MCF 10A (cell line): ENCODE measurements around the gene PRPS1. TPM values are rescaled to one million over a fixed set of nuclear protein-coding genes. Genes with fewer than 3 reads are reported as not detected.

Experiments
- BruUV-seq: library from RNA; stranded (reverse); fragments of 400-500 nt; replicated peaks from 2 replicates; lab custom pipeline; 2021; lab: Mats Ljungman, UMichigan
- CTCF ChIA-PET: fragments of 300-600 bp; sonication (Branson Sonifier 250); formaldehyde crosslinking; extraction: SDS; loops from one replicate; lab custom pipeline; 2021; ENCODE audit warnings: antibody characterized with exemption, inconsistent platforms; lab: Yijun Ruan, JAX
- POLR2A ChIA-PET: fragments of 300-600, 350-650 bp; sonication (Branson Sonifier 250); formaldehyde crosslinking; extraction: SDS; loops from one replicate; lab custom pipeline; 2020; ENCODE audit warnings: antibody characterized with exemption, inconsistent platforms; lab: Yijun Ruan, JAX
- DNase-seq: peaks from one replicate; pipeline ENCODE4 v3.0.0-alpha.2; 2018; ENCODE audit not compliant: unreplicated experiment
- H3K27ac Mint-ChIP-seq: one replicate; pipeline ENCODE4 v1.8.0; 2022; ENCODE audit warnings: mild to moderate bottlenecking, low read depth, mixed read lengths; ENCODE audit not compliant: unreplicated experiment
- H3K27me3 Mint-ChIP-seq: one replicate; pipeline ENCODE4 v1.8.0; 2022; ENCODE audit warnings: mixed read lengths; ENCODE audit not compliant: insufficient read depth, unreplicated experiment
- H3K36me3 Mint-ChIP-seq: one replicate; pipeline ENCODE4 v1.8.0; 2022; ENCODE audit warnings: mild to moderate bottlenecking, moderate library complexity, mixed read lengths; ENCODE audit not compliant: insufficient read depth, unreplicated experiment
- H3K4me1 Mint-ChIP-seq: one replicate; pipeline ENCODE4 v1.8.0; 2022; ENCODE audit warnings: mixed read lengths; ENCODE audit not compliant: insufficient read depth, unreplicated experiment
- H3K4me3 Mint-ChIP-seq: one replicate; pipeline ENCODE4 v1.8.0; 2022; ENCODE audit warnings: mild to moderate bottlenecking, moderate library complexity, mixed read lengths; ENCODE audit not compliant: unreplicated experiment
- H3K9me3 Mint-ChIP-seq: one replicate; pipeline ENCODE4 v1.8.0; 2022; ENCODE audit warnings: mixed read lengths; ENCODE audit not compliant: unreplicated experiment
- CTCF ChIP-seq: fragments of 200-600 bp; IDR thresholded peaks from one replicate; pipeline ENCODE4 v1.8.0; 2022; ENCODE audit warnings: antibody characterized with exemption, mild to moderate bottlenecking; ENCODE audit not compliant: unreplicated experiment
- intact Hi-C: fragments of 100-400 bp; cut with micrococcal nuclease; formaldehyde crosslinking; loops from 2 replicates; pipeline ENCODE4 v1.14.1; 2022
- total RNA-seq: library from RNA; stranded (reverse); gene quantifications from 2 replicates; pipeline ENCODE4 v1.2.3, GENCODE V29; 2022

PRPS1 gene
- total RNA-seq, 1 experiment from 2014 or later, result 27.9 TPM

GRCh38 chrX:107632346-107632745 is 4.0 kb downstream of the PRPS1 start:
- POLR2A ChIA-PET, result interaction anchor here (0.6 to 1.2 kb wide), 3 partner anchors 10 to 97 kb away, joined by 3 to 5 read pairs (median 3); no protein-coding TSS in a partner anchor
- CTCF ChIA-PET, result interaction anchor here (0.5 to 1.3 kb wide), 3 partner anchors 19 to 94 kb away, joined by 3 to 4 read pairs (median 3); no protein-coding TSS in a partner anchor
- no TSS peak for BruUV-seq
- no peak overlapping the region for H3K27ac Mint-ChIP-seq
- no peaks in the 10 kb centered on the region for H3K9me3 Mint-ChIP-seq
- DNase-seq, result no peak
- intact Hi-C loops, result no loop called here
- H3K36me3 Mint-ChIP-seq, result peaks cover 5% of the 10 kb centered on the region
- TF ChIP-seq CTCF, result no peak
- H3K4me3 Mint-ChIP-seq, result no peak overlapping the region
- no peaks in the 10 kb centered on the region for H3K4me1 Mint-ChIP-seq
- H3K27me3 Mint-ChIP-seq, result peaks cover 5% of the 10 kb centered on the region

- CTCF ChIA-PET, result interaction anchor here (0.6 kb wide), 1 partner anchor 355 kb away, joined by 4 read pairs; no protein-coding TSS in a partner anchor
- H3K4me1 Mint-ChIP-seq, result no peaks in the 10 kb centered on the region
- peaks cover 59% of the 10 kb centered on the region for H3K27me3 Mint-ChIP-seq
- POLR2A ChIA-PET, result interaction anchor here (0.6 to 0.7 kb wide), 2 partner anchors 19 to 627 kb away, joined by 4 read pairs; partner anchors contain the start of gene PRPS1
- no peaks in the 10 kb centered on the region for H3K9me3 Mint-ChIP-seq
- H3K36me3 Mint-ChIP-seq, result peaks cover 63% of the 10 kb centered on the region
- no peak for TF ChIP-seq CTCF
- no peak overlapping the region for H3K27ac Mint-ChIP-seq
- intact Hi-C loops, result no loop called here
- no peak overlapping the region for H3K4me3 Mint-ChIP-seq
- BruUV-seq, result no TSS peak
- no peak for DNase-seq
These were observed 18.4 kb downstream of the PRPS1 start for GRCh38 chrX:107646735-107647134.

- TF ChIP-seq CTCF, result no peak
- ChIA-PET CTCF (interaction anchor here (0.7 to 3.3 kb wide), 2 partner anchors 12 to 421 kb away, joined by 3 to 12 read pairs; no protein-coding TSS in a partner anchor), POLR2A (interaction anchor here (2.9 kb wide), 1 partner anchor 19 kb away, joined by 9 read pairs; the partner anchor contains the start of gene PRPS1)
- intact Hi-C loops, result no loop called here
- peaks cover 67% of the 10 kb centered on the region for H3K36me3 Mint-ChIP-seq
- no peak overlapping the region for H3K4me3 Mint-ChIP-seq
- DNase-seq, result no peak
- H3K27ac Mint-ChIP-seq, result no peak overlapping the region
- no peaks in the 10 kb centered on the region for H3K4me1 Mint-ChIP-seq
- no TSS peak for BruUV-seq
- no peaks in the 10 kb centered on the region for H3K9me3 Mint-ChIP-seq
- peaks cover 57% of the 10 kb centered on the region for H3K27me3 Mint-ChIP-seq
These were observed 20.0 kb downstream of the PRPS1 start for GRCh38 chrX:107648332-107648731.

- Mint-ChIP-seq H3K9me3 (no peaks in the 10 kb centered on the region), H3K27me3 (peaks cover 44% of the 10 kb centered on the region), H3K27ac (peak overlapping the region; percentile 89), H3K4me1 (peaks cover 15% of the 10 kb centered on the region), H3K4me3 (peak overlapping the region; percentile 45), H3K36me3 (peaks cover 48% of the 10 kb centered on the region)
- POLR2A ChIA-PET, result interaction anchor here (0.6 to 4.7 kb wide), 17 partner anchors 13 to 654 kb away, joined by 3 to 47 read pairs (median 4); partner anchors contain the start of genes NCBP2L, PRPS1 and RBM41
- intact Hi-C loops, result loop anchor here (1.0 to 10.0 kb wide), 3 partner anchors 26 to 630 kb away; partner anchors contain the start of gene PRPS1
- CTCF ChIA-PET, result interaction anchor here (0.6 to 11.1 kb wide), 11 partner anchors 11 to 746 kb away, joined by 3 to 139 read pairs (median 3); partner anchors contain the start of genes NCBP2L and TSC22D3
- TF ChIP-seq CTCF, result no peak
- DNase-seq, result no peak
- BruUV-seq, result no TSS peak
These were observed 26.2 kb downstream of the PRPS1 start for GRCh38 chrX:107654566-107654871.
